ENCODE results near the gene STK24.
A peak's percentile ranks its signal among the peaks of the same experiment; 100 is the strongest.

Gene STK24

DNA sequence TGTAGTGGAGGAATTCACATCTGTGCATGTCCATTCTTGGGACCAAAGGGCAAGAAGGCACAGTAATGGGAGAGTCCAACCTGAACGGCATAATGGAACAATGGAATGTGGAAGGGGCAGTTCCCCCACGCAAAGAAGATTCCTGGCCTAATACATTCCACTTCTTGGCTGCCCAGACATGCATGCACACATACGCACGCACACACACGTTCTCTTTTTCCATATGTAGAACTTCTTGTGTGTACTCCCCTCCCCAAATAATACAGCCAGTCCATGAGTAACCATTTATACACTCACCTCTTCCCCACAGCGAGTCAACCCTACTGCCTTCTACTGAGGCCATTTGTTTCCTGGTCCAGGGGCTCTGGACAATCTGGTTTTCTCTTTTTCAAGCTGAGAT lies 6.0 kb upstream of the STK24 start:
- DNase-seq (ENCODE audit: low spot score): no peak

DNA sequence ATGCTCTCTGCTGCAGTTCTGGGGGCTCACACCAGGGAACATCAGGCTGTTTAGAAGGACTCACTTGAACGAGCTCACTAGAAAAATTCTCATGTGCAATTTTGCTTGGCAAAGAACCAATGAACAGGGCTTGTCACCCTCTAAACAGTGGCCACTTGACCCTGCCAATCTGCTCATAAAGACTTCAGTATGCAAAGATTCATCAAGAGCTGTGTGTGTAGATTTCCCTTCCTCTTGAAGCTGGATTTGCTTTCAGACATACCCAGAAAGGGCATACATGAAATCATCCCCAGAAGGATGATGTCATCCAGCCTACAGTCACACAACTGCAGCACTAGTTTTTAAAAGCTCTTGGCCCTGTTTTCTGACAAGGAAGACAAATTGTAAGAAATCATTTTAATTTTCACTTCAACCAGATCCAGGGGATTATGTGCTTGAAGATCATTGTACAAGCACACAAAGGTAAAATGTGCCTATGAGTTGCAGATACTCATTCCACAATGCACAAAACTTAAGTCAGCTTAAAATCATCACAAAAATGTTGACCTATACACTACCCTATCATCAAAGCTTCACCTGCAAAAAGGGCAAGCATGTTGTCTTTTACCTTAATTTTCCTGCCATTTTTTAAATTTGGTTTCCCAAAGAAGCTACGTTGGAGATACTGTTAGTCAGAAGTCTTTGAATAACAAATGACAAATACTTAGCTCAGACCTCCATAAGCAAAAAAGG lies 5.2 kb upstream of the STK24 start:
- no peak for DNase-seq (ENCODE audit: low spot score)

DNA sequence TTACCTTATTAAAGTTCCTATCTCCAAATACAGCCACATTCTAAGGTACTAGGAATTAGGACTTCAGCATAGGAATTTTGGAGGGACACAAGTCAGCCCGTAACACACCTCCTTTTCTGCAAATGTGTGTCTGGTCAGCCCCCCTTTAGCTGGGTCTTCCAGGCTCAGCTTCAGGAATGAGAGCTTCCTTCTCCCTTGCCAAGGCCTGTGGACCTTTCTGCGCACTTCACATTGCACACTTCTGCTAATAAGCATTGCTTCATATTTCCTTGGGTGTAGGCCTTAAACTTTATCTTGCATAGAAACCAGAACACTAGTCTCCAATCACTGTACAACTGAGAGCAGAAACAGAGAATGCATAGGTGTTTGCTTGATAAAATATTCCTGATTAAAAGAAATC lies 4.5 kb upstream of the STK24 start:
- DNase-seq (ENCODE audit: low spot score): no peak

DNA sequence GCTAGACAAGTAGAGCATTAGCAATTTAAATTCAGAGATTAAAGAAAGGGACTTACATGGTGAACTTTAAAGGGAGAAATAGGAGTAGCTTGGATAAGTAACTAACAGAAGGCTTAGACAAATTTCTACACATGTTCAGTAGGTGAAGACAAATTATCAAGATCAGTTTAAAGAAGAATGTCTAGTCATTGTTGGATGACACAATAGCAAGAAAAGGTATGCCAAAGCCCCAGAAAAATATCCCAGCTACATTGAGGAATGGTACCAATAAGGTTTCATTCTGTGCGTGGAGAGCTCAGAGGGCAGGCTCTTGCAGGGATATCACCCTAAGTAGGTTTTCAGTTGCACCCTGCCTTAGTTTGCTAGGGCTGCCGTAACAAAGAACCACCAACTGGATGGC lies 3.5 kb upstream of the STK24 start:
- no peak for DNase-seq (ENCODE audit: low spot score)

DNA sequence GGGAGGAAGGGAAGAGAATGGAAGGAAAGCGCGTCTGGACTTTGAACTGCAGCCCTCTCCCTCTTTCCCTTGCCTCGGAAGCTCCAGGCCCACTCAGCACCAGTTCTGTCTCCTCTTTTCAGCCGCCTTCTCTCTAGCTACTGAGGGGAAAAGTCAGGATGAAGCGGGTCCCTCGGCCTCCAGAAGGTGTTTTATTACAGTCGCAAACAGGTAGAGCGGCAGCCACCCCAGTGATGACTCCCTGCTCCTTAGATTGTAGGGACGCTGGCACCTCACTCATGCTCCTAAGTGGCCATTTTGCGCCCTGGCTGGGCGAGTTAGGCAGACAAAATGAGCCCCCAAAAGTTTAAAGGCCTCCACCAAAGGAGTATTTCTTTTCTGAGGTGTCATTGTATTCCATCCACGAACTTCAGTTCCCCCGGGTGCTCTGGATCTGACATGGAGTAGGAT lies 954 bp upstream of the STK24 start:
- peak; percentile 48 for DNase-seq (ENCODE audit: low spot score)

DNA sequence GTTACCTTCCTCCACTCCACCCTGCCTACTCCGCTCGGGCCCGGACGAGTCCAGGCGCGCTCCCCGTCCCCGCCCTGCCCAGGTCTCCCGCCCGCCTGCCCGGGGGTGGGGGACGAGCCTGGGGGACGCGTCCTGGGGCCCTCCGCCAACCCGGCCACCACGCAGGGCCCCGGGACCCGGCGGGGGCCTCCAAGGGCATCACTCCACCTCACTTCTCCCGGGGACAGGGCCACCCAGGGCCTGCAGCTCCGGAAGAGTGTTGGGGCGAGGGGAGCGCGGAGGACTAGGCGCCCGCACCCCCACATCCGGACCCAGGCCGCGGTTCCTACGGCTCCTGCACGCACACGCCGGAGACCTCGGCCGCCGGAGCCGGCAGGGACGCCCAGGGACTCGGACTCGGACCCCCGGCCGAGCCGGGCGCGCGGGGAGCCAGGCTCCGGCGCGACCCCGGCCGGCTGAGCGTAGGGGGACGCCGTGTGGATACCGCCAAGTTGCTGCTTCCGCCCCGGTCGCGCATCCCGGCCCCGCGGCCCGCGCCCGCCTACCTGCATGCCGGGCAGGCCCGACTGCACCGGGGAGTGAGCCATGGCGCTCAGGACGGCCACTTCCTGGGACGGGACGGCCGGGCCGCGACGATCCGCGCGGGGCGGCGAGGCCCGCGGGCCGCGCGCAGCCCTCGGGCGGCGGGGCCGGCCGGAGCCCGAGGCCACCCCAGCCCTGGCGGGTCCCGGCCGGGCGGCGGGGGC lies 534 bp downstream of the STK24 start:
- no peak for DNase-seq (ENCODE audit: low spot score)

DNA sequence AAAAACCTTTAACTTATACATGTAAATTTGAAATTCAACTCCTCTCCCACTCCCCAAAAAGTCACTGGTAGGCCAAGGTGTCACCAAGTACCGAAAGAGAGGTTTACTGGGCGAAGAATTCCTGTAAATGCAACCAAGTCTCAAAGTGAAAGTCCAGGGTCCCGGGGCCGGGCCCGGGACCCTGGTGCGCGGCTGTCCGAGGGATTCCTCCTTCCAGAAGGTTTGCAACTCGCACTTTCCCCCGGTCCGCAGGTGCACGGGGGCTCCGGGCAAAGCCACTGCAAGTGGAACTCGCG lies 1.1 kb downstream of the STK24 start:
- no peak for DNase-seq (ENCODE audit: low spot score)

DNA sequence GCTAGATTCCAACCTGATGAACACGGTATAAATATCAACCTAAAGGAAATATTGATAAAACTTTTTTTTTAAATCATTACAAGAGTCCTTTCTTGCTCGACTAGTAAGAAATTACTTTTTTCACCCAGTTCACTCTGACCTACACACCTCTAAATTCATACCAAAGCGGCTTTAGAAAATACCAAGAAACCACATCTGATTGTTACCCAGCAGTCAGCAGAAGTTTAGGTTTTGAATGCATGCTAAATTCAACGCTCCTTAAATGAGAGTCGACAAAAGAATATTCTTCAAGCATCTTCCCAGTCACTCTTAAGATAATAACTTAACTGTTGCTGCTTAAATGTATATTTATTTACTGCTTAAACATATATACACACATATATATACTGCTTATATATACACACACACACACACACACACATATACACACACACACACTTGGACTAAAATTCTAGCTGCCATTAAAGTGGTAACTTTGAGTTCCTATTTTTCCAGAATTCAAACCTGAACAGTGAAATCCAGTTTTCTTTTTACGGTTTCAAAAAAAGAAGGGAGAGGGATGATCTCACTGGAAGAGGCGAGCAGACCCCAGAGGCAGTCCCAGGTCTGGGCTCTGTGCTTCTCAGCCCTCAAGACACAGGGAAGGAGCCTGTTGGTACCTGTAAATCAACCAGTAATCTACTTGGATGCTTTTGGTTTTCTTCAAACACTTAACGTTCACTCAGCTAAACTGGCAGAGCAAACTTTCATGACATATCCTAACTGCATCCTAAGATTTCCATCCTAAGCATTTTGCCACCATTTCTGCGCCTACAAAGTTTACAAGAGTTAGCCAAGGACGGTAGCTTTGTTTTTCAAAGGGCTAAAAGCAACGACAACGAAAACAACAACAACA lies 1.7 kb downstream of the STK24 start:
- DNase-seq (ENCODE audit: low spot score): no peak

DNA sequence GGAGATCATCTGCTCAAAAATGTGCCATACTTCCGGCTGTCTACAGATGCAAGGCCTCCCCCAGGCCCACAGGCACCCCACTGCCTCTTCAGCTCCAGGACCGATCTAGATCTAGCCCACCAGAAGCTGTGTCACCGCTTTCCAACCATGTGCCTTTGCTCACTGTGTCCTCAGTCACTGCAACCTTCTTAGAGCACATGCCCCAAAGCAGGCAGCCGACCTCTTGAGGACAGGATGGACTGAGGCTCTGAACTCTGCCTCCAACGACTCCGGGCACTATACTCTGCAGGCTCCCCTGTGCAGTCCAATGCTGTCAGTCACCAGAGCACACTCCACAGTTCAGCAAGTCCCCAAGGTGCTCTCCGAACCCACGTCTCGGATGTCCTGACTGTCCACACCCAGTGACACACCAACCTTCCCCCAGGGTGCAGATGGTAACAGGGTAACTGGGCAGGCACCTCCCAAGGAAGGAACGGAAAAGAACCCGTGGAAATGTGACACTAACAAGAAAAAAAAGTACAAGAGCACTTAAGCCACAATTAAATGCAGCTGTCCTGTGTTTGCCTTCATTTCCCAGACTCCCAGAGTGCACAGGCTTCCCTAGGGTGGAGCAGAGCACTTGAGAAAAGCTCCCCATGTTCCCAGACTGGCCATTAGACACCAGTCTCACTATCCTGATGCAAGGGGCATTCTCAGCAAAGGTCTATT lies 4.8 kb downstream of the STK24 start:
- DNase-seq (ENCODE audit: low spot score): peak; percentile 34

DNA sequence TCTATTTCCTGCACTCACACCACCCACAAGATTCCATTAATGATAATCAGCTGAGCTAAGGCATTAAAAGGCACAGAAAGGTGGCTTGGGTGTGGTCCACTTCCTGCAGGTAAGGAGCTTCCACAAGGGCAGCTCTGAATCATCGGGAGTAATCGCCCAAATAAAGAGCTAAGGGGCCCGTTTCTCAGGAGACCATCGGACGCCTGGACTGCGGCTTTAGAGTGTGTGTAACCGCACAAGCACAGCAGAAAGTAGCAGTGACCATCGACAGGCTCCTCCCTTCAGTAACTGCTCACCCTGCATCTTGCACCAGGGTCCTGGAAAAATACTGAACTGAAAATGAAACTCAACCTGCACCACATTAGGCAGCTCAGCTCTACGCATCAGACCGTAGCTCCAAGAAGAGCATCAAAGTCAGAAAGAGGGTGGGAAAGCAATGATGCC lies 6.0 kb downstream of the STK24 start:
- DNase-seq (ENCODE audit: low spot score): peak; percentile 75

DNA sequence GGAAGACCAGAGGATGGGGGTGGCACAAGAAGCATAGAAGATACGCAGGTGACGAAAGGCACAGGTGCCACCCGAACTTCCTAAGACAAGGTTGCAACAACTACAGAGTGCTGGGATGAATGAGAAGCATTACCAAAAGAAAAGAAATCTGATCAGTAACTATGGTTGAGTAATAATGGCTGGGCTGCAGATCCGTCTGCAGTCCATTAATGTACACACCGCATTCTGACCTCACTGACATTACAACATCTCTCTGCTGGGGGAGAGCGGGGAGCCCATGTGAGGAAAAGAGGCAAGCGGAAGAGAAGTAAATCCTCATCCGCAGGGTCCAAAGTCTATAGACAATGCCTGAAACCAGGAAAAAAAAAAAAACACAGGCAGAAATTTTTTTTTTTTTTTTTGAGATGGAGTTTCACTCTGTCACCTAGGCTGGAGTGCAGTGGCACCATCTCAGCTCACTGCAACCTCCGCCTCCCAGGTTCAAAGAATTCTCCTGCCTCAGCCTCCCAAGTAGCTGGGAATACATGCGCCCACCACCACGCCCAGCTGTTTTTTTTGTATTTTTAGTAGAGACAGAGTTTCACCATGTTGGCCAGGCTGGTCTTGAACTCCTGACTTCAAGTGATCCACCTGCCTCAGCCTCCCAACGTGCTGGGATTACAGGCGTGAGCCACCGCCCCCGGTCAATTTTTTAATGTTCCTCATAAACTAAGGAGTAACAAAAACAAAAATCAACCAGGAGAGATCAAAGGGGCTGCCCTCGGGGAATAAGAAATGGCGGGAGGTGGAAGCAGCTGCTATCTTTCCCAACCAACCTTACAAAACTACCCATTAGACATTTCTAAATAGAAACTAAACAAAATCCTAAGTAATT lies 7.2 kb downstream of the STK24 start:
- DNase-seq (ENCODE audit: low spot score): peak; percentile 16

DNA sequence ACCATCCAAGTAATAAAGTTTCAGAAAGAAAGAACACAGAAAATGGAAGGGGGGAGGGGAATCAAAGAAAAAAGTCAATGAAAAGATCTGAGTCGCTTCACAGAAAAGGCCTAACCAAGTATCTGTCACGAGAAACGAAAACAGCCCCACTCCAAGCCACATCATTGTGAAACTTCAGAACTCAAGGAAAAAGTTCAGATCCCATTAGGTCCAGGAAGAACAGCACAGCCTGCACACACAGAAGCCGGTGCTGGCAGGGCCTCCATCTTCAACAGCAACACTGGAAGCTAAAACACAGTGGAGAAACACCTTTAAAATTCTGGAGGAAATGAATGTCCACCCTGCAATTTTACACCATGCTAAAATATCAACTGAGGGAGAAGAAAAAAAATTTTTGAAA lies 8.0 kb downstream of the STK24 start:
- DNase-seq (ENCODE audit: low spot score): no peak

DNA sequence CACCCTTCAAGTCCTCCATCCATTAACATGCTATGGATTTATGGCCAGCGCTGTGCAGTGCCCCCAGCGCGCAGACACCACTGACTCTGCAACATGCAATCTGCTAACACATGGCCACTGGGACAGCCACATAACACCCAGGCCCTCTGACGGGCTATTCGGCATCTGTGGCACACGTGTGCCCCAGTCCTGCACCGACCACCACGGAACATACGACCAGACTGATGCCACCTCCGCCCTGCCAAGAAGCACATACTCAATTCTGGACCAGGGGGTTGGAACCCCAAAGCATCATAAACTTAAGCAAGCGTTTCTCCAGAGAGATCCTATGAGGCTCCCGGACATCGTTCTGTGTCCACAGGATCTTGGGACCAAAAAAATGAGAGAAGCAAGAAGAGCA lies 9.8 kb downstream of the STK24 start:
- no peak for DNase-seq (ENCODE audit: low spot score)

DNA sequence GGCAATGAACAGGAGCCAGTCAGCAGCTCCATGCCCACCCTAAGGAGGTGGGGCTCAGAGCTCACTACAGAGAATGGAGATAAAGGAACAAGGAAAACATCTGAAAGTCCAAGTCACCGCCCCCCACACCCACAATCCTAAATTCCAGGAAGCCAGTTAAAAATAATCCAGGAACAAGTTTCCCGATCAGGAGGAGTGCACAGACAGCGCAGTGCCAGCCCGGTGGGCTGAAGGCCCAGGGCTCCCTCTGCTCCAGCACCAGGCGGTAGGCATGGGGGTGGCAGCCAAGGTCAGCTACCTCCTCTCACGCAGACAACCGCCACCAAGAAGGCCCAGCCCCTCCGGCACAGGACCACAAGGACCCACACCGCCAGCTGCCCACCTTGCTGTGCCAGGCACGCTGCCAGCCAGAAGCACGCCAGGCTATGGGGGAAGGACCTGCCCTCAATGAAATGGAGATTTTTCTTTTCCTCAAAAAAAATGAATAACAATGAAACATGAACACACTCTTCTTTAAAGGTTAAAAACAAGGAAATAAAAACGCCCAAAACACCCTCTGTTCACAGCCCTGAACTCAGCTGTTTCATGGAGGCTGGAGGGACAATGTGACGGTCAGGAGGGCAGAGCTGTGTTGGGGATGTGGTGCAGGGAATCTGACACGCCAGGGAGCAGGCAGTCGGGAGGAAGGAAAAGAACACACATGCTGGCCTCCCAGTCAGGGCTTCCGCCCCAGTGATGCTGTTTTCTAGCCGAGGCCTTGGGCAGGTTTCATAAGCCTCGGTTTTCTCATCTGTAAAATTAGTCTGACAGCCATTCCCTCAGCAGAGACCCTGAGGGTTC lies 11.0 kb downstream of the STK24 start:
- peak; percentile 21 for DNase-seq (ENCODE audit: low spot score)

DNA sequence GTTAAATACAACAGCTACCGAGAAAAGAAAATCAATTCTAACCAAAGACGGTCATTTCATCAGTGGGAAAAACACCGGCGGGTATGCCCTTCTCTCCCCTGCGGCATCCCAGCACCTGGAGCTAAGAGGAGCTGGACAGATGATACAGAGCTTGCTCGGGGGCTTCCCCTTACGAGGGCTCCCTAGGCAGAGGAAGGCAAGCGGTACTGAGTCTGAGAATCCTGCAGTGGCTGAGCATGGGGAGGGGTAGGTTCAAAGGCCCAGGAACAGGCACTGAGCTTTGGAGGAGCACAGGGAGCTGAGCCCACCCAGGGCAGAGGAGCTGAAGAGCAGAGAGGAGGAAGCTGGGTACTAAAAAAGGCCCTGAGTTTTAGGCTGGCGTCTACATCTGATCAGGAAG lies 12.7 kb downstream of the STK24 start:
- no peak for DNase-seq (ENCODE audit: low spot score)

DNA sequence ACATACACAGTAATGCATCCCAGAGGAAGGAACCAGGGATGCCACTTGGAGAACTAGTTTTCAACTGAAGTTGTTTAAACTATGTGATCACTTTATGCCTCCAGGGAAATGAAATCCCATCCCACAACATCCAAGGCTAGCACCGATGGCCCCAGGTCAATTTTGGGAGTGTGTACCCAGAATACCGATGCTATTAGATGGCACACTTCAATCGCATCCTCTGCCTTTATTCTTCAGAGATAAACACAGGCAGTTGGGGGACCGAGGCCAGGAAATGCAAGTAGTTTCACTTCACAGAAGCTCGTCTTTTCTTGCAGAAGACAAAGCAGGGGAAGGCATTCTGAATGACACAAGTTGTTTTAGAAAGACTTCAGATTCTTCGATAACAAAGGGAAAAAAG lies 13.8 kb downstream of the STK24 start:
- no peak for DNase-seq (ENCODE audit: low spot score)

DNA sequence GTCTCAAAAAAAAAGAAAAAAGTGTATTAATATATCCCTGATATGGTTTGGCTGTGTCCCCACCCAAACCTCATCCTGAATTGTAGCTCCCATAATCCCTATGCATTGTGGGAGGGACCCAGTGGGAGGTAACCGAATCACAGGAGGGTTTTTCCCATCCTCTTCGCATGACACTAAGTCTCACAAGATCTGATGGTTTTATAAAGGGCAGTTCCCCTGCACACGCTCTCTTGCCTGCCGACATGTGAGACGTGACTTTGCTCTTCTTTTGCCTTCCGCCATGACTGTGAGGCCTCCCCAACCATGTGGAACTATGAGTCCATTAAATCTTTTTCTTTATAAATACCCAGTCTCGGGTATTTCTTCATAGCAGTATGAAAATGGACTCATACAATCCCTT lies 17.7 kb downstream of the STK24 start:
- no peak for DNase-seq (ENCODE audit: low spot score)

DNA sequence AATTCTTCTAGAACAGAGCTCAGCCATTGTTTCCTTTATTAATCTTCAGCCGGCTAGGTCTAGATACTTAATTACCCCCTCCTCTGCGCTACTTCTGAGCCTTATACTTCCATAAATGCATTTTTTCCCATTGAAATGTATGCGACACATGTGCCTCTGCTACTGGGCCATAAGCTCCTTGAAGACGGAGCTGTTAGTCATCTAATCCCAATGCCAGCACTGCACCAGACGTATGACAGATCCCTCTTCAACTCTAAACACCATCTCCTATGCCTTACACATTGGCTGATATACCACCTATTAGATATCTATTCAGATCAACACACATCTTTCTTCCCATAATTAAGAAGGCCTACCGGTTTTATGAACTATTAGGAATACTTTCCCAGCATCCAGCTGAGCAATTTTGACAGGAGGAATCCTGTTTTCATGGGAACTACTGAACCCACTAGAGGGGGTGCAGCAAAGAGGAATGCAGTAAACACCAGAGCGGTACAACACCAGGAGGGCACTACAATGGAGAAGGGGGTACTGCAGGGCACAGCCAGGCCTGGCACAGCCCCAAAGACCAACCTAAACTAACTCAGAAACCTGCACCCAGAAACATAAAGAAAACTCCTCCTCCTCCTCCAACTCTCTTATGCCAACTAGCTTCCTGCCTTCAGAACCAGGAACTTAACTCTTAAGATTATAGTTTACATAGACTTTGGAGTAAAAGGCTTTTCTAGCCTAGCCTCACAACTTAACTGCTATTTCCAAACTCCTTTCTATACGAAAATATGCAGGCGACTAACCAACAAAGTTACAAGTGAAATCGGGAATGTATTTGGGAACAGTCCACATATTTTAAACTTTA lies 18.7 kb downstream of the STK24 start:
- no peak for DNase-seq (ENCODE audit: low spot score)

DNA sequence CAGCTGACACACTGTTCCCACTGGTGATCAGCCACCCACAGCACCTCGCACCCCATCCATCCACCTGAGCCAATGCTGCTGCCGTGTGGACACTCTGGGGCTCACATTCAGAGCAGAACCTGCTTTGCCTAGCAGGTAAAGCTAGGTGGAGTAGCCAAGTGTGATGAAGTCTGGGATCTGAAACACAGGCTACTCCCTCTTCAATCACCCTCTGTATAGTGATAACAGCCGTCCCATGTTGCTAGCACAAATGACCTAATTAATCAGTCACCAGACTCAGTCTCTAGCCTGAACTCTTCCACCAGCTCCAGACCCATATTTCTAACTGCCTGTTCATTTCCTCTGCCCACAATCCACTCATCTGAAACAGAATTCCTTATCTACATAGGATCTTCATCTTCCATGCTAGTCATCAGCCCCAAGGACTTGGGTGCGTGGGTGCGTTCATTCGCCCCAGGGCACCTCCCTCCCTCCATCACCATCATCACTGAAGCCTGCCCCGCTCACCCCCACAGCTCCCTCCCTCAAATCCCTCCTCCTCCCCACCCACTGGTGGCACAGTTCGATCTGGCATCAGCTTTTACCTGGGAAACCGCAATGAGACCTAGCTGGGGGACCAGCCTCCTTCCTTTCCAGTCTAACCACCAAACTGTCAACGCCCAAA lies 19.8 kb downstream of the STK24 start:
- DNase-seq (ENCODE audit: low spot score): no peak

Data from LoVo (cell line).